Mesendoderm (in vitro differentiated cells): ENCODE data around the gene GDE1.

ENCODE experiments used
- DNase-seq: peaks from one replicate; pipeline ENCODE4 v3.0.0; 2013
- H2AK5ac ChIP-seq: 2 replicates; pipeline ENCODE4 v1.6.1; 2013; ENCODE audit warnings: low read length, inconsistent platforms
- H2BK120ac ChIP-seq: 2 replicates; pipeline ENCODE4 v1.6.1; 2013; ENCODE audit warnings: low read depth, mild to moderate bottlenecking, low read length, moderate library complexity, mixed read lengths
- H2BK15ac ChIP-seq: replicated peaks from 2 replicates; pipeline ENCODE4 v1.6.1; 2013; ENCODE audit warnings: low read depth, mild to moderate bottlenecking, moderate library complexity
- H2BK5ac ChIP-seq: 2 replicates; pipeline ENCODE4 v1.6.1; 2013; ENCODE audit warnings: low read length, inconsistent platforms
- H3K18ac ChIP-seq: 2 replicates; pipeline ENCODE4 v1.6.1; 2013; ENCODE audit warnings: mild to moderate bottlenecking, low read length, mixed read lengths
- H3K23ac ChIP-seq: one replicate; pipeline ENCODE4 v1.6.1; 2013; ENCODE audit warnings: low read length
- H3K27ac ChIP-seq: 2 replicates; pipeline ENCODE4 v1.5.1; 2013; ENCODE audit warnings: low read depth, mild to moderate bottlenecking, inconsistent platforms, low read length, moderate library complexity
- H3K27me3 ChIP-seq: 2 replicates; pipeline ENCODE4 v1.6.1; 2013; ENCODE audit warnings: low read length, control low read depth, mild to moderate bottlenecking, inconsistent platforms; ENCODE audit not compliant: insufficient read depth, poor library complexity
- H3K36me3 ChIP-seq: 2 replicates; pipeline ENCODE4 v1.6.1; 2013; ENCODE audit warnings: low read length, inconsistent platforms; ENCODE audit not compliant: control insufficient read depth, insufficient read depth
- H3K4ac ChIP-seq: one replicate; pipeline ENCODE4 v1.6.1; 2013; ENCODE audit warnings: low read depth, mild to moderate bottlenecking, low read length, moderate library complexity
- H3K4me1 ChIP-seq: 2 replicates; pipeline ENCODE4 v1.6.1; 2013; ENCODE audit warnings: low read depth, low read length, inconsistent platforms; ENCODE audit not compliant: control insufficient read depth
- H3K4me2 ChIP-seq: 2 replicates; pipeline ENCODE4 v1.6.1; 2013; ENCODE audit warnings: low read length
- H3K4me3 ChIP-seq: 2 replicates; pipeline ENCODE4 v1.5.1; 2013; ENCODE audit warnings: mild to moderate bottlenecking, low read length
- H3K56ac ChIP-seq: one replicate; pipeline ENCODE4 v1.6.1; 2013; ENCODE audit warnings: low read length
- H3K79me1 ChIP-seq: 2 replicates; pipeline ENCODE4 v1.6.1; 2013; ENCODE audit warnings: low read length, inconsistent platforms
- H3K79me2 ChIP-seq: 2 replicates; pipeline ENCODE4 v1.6.1; 2013; ENCODE audit warnings: mild to moderate bottlenecking, low read length; ENCODE audit not compliant: control insufficient read depth, insufficient read depth
- H3K9ac ChIP-seq: 2 replicates; pipeline ENCODE4 v1.6.1; 2013; ENCODE audit warnings: low read length, inconsistent platforms
- H4K5ac ChIP-seq: one replicate; pipeline ENCODE4 v1.6.1; 2013; ENCODE audit warnings: low read length
- H4K8ac ChIP-seq: one replicate; pipeline ENCODE4 v1.6.1; 2013; ENCODE audit warnings: low read depth, mild to moderate bottlenecking, control low read depth, low read length, moderate library complexity
- WGBS: extraction: QIAGEN DNeasy Blood & Tissue Kit; methylation state at CpG from one replicate; pipeline ENCODE4 v1.1.7; 2013; ENCODE audit warnings: low lambda C conversion rate, missing lambda C conversion rate; ENCODE audit not compliant: insufficient coverage; ENCODE audit errors: extremely low coverage; 5-methylcytosine and 5-hydroxymethylcytosine counted together

Gene GDE1

GRCh38 chr16:19515757-19516156 is 6.1 kb downstream of the GDE1 start:
- Histone ChIP-seq H3K4me3 (no peak overlapping the region), H3K79me1 (peaks cover 4% of the 10 kb centered on the region), H2BK120ac (no peak overlapping the region), H3K23ac (no peak overlapping the region), H2AK5ac (no peak overlapping the region), H4K5ac (no peak overlapping the region), H4K8ac (no peak overlapping the region), H3K27me3 (no peaks in the 10 kb centered on the region), H3K56ac (no peak overlapping the region), H3K27ac (no peak overlapping the region), H3K18ac (no peak overlapping the region), H3K4ac (no peak overlapping the region), H3K36me3 (no peaks in the 10 kb centered on the region), H2BK5ac (no peak overlapping the region), H2BK15ac (no peak overlapping the region), H3K4me1 (peaks cover 1% of the 10 kb centered on the region), H3K9ac (no peak overlapping the region), H3K79me2 (peaks cover 3% of the 10 kb centered on the region), H3K4me2 (no peak overlapping the region)
- no CpG with 5 or more reads among the region's 2 CpGs for WGBS
- DNase-seq = no peak

GRCh38 chr16:19513377-19514053 is 8.4 kb downstream of the GDE1 start:
- Histone ChIP-seq H2BK15ac (no peak overlapping the region), H4K8ac (no peak overlapping the region), H3K23ac (no peak overlapping the region), H3K9ac (no peak overlapping the region), H3K4me3 (no peak overlapping the region), H3K79me2 (no peaks in the 10 kb centered on the region), H2BK120ac (no peak overlapping the region), H2AK5ac (no peak overlapping the region), H3K4me1 (no peaks in the 10 kb centered on the region), H3K27ac (no peak overlapping the region), H2BK5ac (no peak overlapping the region), H3K4ac (no peak overlapping the region), H4K5ac (no peak overlapping the region), H3K4me2 (no peak overlapping the region), H3K27me3 (no peaks in the 10 kb centered on the region), H3K56ac (no peak overlapping the region), H3K36me3 (no peaks in the 10 kb centered on the region), H3K18ac (no peak overlapping the region), H3K79me1 (peaks cover 2% of the 10 kb centered on the region)
- no peak for DNase-seq
- no CpG with 5 or more reads among the region's 4 CpGs for WGBS

DNA sequence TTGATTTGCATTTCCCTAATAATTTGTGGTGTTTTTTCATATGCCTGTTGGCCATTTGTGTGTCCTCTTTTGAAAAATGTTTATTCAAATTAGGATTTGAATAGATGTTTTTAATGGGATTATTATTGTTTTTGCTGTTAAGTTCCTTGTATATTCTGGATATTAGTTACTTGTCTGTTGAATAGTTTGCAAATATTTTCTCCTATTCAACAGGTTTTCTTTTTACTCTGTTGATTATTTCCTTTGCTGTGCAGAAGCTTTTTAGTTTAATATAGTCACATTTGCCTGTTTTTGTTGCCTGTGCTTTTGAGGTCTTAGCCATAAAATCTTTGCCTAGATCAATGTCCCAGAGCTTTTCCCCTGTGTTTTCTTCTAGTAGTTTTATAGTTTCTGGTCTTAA is 9.6 kb downstream of the GDE1 start:
- H2AK5ac ChIP-seq = no peak overlapping the region
- no peak overlapping the region for H3K27ac ChIP-seq
- no peak overlapping the region for H3K4me2 ChIP-seq
- H3K27me3 ChIP-seq = no peaks in the 10 kb centered on the region
- H2BK5ac ChIP-seq = no peak overlapping the region
- no peaks in the 10 kb centered on the region for H3K79me1 ChIP-seq
- H3K36me3 ChIP-seq = peaks cover 1% of the 10 kb centered on the region
- no peak overlapping the region for H3K9ac ChIP-seq
- no peak overlapping the region for H4K8ac ChIP-seq
- no peak overlapping the region for H3K18ac ChIP-seq
- no peak overlapping the region for H3K56ac ChIP-seq
- no peaks in the 10 kb centered on the region for H3K4me1 ChIP-seq
- H3K4ac ChIP-seq = no peak overlapping the region
- no peak overlapping the region for H2BK15ac ChIP-seq
- DNase-seq = no peak
- no peak overlapping the region for H3K23ac ChIP-seq
- H4K5ac ChIP-seq = no peak overlapping the region
- no peak overlapping the region for H2BK120ac ChIP-seq
- no peak overlapping the region for H3K4me3 ChIP-seq
- no peaks in the 10 kb centered on the region for H3K79me2 ChIP-seq

GRCh38 chr16:19507867-19508266 is 14.0 kb downstream of the GDE1 start:
- Histone ChIP-seq H3K27ac (no peak overlapping the region), H3K79me2 (no peaks in the 10 kb centered on the region), H2BK15ac (no peak overlapping the region), H4K5ac (no peak overlapping the region), H3K4ac (no peak overlapping the region), H3K18ac (no peak overlapping the region), H3K56ac (no peak overlapping the region), H3K23ac (no peak overlapping the region), H3K79me1 (no peaks in the 10 kb centered on the region), H4K8ac (no peak overlapping the region), H3K4me3 (no peak overlapping the region), H3K27me3 (no peaks in the 10 kb centered on the region), H2BK120ac (no peak overlapping the region), H2BK5ac (no peak overlapping the region), H2AK5ac (no peak overlapping the region), H3K9ac (no peak overlapping the region), H3K4me1 (no peaks in the 10 kb centered on the region), H3K36me3 (peaks cover 2% of the 10 kb centered on the region), H3K4me2 (no peak overlapping the region)
- no CpG with 5 or more reads among the region's 2 CpGs for WGBS
- DNase-seq = no peak

- Histone ChIP-seq H3K36me3 (peaks cover 2% of the 10 kb centered on the region), H2BK120ac (no peak overlapping the region), H3K4me2 (no peak overlapping the region), H3K9ac (no peak overlapping the region), H3K79me2 (no peaks in the 10 kb centered on the region), H2BK5ac (no peak overlapping the region), H3K4me1 (no peaks in the 10 kb centered on the region), H3K79me1 (no peaks in the 10 kb centered on the region), H3K4ac (no peak overlapping the region), H3K4me3 (no peak overlapping the region), H3K56ac (no peak overlapping the region), H2AK5ac (no peak overlapping the region), H3K27me3 (no peaks in the 10 kb centered on the region), H3K27ac (no peak overlapping the region), H4K8ac (no peak overlapping the region), H3K23ac (no peak overlapping the region), H4K5ac (no peak overlapping the region), H2BK15ac (no peak overlapping the region), H3K18ac (no peak overlapping the region)
- WGBS = no CpG with 5 or more reads among the region's 4 CpGs
- DNase-seq = no peak
Measured at GRCh38 chr16:19506965-19507364, 14.9 kb downstream of the GDE1 start.

DNA sequence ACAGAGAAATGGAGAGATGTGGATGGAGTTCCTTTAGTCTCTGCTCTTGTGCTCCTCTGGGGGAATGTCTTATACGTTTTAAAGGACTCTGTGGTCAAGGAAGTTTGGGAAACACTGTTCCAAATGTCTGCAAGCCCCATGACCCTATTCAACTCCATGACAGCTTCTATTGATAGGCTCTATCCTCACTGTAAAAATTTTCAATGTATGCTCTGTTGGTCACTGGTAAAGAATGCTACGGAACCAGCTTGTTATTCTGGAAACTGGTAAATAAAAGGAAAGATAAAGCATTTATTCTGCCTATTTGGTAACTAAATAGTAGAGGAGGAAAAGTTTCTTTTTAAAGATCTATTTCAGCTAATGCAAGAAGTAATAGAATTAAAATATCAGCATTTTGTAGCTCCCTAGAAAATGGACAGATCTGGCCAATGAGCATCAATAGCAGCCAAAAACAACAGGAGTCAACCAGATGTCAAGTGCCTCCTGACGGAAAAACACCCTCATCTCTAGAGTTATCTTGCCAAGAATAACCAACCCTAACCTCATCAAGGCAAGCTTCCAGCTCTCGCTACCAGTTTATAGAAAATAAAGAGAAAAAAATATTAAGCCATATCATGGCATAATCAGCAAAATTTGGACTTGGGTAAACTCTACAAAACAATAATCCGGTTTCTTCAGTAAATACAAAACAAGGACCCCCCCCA is 16.1 kb downstream of the GDE1 start:
- Histone ChIP-seq H3K18ac (no peak overlapping the region), H3K9ac (no peak overlapping the region), H3K27me3 (no peaks in the 10 kb centered on the region), H3K79me2 (no peaks in the 10 kb centered on the region), H3K56ac (no peak overlapping the region), H2BK5ac (no peak overlapping the region), H2BK120ac (no peak overlapping the region), H3K79me1 (no peaks in the 10 kb centered on the region), H3K4me3 (no peak overlapping the region), H3K4me2 (no peak overlapping the region), H2BK15ac (no peak overlapping the region), H3K27ac (no peak overlapping the region), H3K36me3 (peaks cover 2% of the 10 kb centered on the region), H2AK5ac (no peak overlapping the region), H3K23ac (no peak overlapping the region), H3K4me1 (no peaks in the 10 kb centered on the region), H4K5ac (no peak overlapping the region), H4K8ac (no peak overlapping the region), H3K4ac (no peak overlapping the region)
- no peak for DNase-seq
- WGBS = no CpG with 5 or more reads among the region's 5 CpGs
